ENCODE measurements around the gene EHBP1. TPM values are rescaled to one million over a fixed set of nuclear protein-coding genes. Genes with fewer than 3 reads are reported as not detected.

EHBP1 gene
- total and polyA plus RNA-seq, 4 experiments from 2014 or later, result 9.2 to 31.9 (median 21.0) TPM

GRCh38 chr2:62826953-62827675 lies 121.6 kb downstream of the EHBP1 start:
- Histone ChIP-seq H3K36me3 (ENCODE audit: insufficient read depth, low read length) (no peaks in the 10 kb centered on the region), H3K4me1 (ENCODE audit: insufficient read depth, low read length) (no peaks in the 10 kb centered on the region), H3K4me3 (ENCODE audit: low read length in 2 of 2) (no peak overlapping the region), H3K27ac (ENCODE audit: low read depth, low read length) (no peak overlapping the region), H3K27me3 (ENCODE audit: insufficient read depth, low read length) (no peaks in the 10 kb centered on the region), H3K9me3 (ENCODE audit: control insufficient read depth in 1 of 2, low read length in 2 of 2) (no peaks in the 10 kb centered on the region)
- Mint-ChIP-seq H3K9me3 (peaks cover 0 to 7% (median 0%) of the 10 kb centered on the region in 8 donors), H3K36me3 (peaks cover 33 to 52% of the 10 kb centered on the region in 2 donors), H3K4me1 (no peaks in the 10 kb centered on the region), H3K27me3 (no peaks in the 10 kb centered on the region), H3K27ac (peak overlapping the region in 1 of 7 donors; percentile 9), H3K4me3 (no peak overlapping the region)
- intact Hi-C loops (cut with micrococcal nuclease), result no loop called here
- DNase-seq, result no peak
- POLR2A ChIA-PET (ENCODE audit: partially characterized antibody), result interaction anchor here (0.6 kb wide), 1 partner anchor 110 kb away, joined by 4 read pairs; no protein-coding TSS in a partner anchor
- CTCF ChIA-PET (ENCODE audit: partially characterized antibody), result no interaction called here

DNA sequence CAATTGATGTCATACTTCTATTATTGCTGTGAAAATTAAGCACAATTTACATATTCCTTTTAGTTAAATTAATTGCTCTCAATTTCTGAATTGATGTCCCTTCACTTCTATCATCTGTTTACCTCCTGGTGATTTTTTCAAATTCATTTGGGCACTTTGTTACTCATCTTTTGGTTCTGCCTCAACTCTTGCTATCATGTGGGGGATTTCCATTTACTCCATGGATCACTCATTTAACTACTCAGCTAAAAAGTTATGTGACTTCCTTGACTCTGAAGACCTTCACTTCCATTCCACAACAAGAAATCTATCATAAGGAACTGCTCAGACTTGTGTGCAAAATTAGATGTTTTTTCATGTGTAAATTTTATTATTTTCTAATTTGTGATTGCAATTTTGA lies 126.2 kb downstream of the EHBP1 start:
- Histone ChIP-seq H3K27me3 (ENCODE audit: insufficient read depth, low read length) (no peaks in the 10 kb centered on the region), H3K36me3 (ENCODE audit: insufficient read depth, low read length) (no peaks in the 10 kb centered on the region), H3K4me3 (ENCODE audit: low read length in 2 of 2) (no peak overlapping the region), H3K27ac (ENCODE audit: low read depth, low read length) (no peak overlapping the region), H3K4me1 (ENCODE audit: insufficient read depth, low read length) (no peaks in the 10 kb centered on the region), H3K9me3 (ENCODE audit: control insufficient read depth in 1 of 2, low read length in 2 of 2) (no peaks in the 10 kb centered on the region)
- peaks cover 46 to 65% of the 10 kb centered on the region in 2 donors for H3K36me3 Mint-ChIP-seq
- no peak for DNase-seq
- intact Hi-C loops (cut with micrococcal nuclease), result no loop called here
- no peaks in the 10 kb centered on the region for H3K4me1 Mint-ChIP-seq
- no peak overlapping the region for H3K4me3 Mint-ChIP-seq
- ChIA-PET CTCF (ENCODE audit: partially characterized antibody) (no interaction called here), POLR2A (ENCODE audit: partially characterized antibody) (no interaction called here)
- H3K27ac Mint-ChIP-seq, result no peak overlapping the region
- H3K9me3 Mint-ChIP-seq, result peaks cover 0 to 5% (median under 1%) of the 10 kb centered on the region in 8 donors
- no peaks in the 10 kb centered on the region for H3K27me3 Mint-ChIP-seq

- no peaks in the 10 kb centered on the region for H3K27me3 Mint-ChIP-seq
- H3K4me1 Mint-ChIP-seq, result no peaks in the 10 kb centered on the region
- intact Hi-C loops (cut with micrococcal nuclease), result no loop called here
- POLR2A ChIA-PET (ENCODE audit: partially characterized antibody), result no interaction called here
- H3K4me3 ChIP-seq (ENCODE audit: low read length in 2 of 2), result no peak overlapping the region
- H3K27me3 ChIP-seq (ENCODE audit: insufficient read depth, low read length), result no peaks in the 10 kb centered on the region
- no peak overlapping the region for H3K4me3 Mint-ChIP-seq
- H3K9me3 ChIP-seq (ENCODE audit: control insufficient read depth in 1 of 2, low read length in 2 of 2), result no peaks in the 10 kb centered on the region
- no peak overlapping the region for H3K27ac Mint-ChIP-seq
- CTCF ChIA-PET (ENCODE audit: partially characterized antibody), result interaction anchor here (0.7 to 1.7 kb wide), 2 partner anchors 11 to 287 kb away, joined by 3 to 4 read pairs; no protein-coding TSS in a partner anchor
- H3K27ac ChIP-seq (ENCODE audit: low read depth, low read length), result no peak overlapping the region
- H3K36me3 Mint-ChIP-seq, result peaks cover 19 to 23% of the 10 kb centered on the region in 2 donors
- DNase-seq, result no peak
- H3K9me3 Mint-ChIP-seq, result peaks cover 2 to 29% (median 8%) of the 10 kb centered on the region in 8 donors
- no peaks in the 10 kb centered on the region for H3K36me3 ChIP-seq (ENCODE audit: insufficient read depth, low read length)
- no peaks in the 10 kb centered on the region for H3K4me1 ChIP-seq (ENCODE audit: insufficient read depth, low read length)
Measured at GRCh38 chr2:62844311-62845090, 139.0 kb downstream of the EHBP1 start.

- DNase-seq, result no peak
- no peak overlapping the region for H3K4me3 ChIP-seq (ENCODE audit: low read length in 2 of 2)
- no peaks in the 10 kb centered on the region for H3K4me1 Mint-ChIP-seq
- H3K36me3 ChIP-seq (ENCODE audit: insufficient read depth, low read length), result no peaks in the 10 kb centered on the region
- H3K27ac ChIP-seq (ENCODE audit: low read depth, low read length), result no peak overlapping the region
- intact Hi-C loops (cut with micrococcal nuclease), result no loop called here
- POLR2A ChIA-PET (ENCODE audit: partially characterized antibody), result no interaction called here
- H3K9me3 Mint-ChIP-seq, result peaks cover 2 to 27% (median 8%) of the 10 kb centered on the region in 8 donors
- peaks cover 19 to 23% of the 10 kb centered on the region in 2 donors for H3K36me3 Mint-ChIP-seq
- no peaks in the 10 kb centered on the region for H3K27me3 Mint-ChIP-seq
- H3K27ac Mint-ChIP-seq, result no peak overlapping the region
- CTCF ChIA-PET (ENCODE audit: partially characterized antibody), result interaction anchor here (0.7 to 1.7 kb wide), 2 partner anchors 10 to 287 kb away, joined by 3 to 4 read pairs; no protein-coding TSS in a partner anchor
- no peak overlapping the region for H3K4me3 Mint-ChIP-seq
- H3K4me1 ChIP-seq (ENCODE audit: insufficient read depth, low read length), result no peaks in the 10 kb centered on the region
- H3K27me3 ChIP-seq (ENCODE audit: insufficient read depth, low read length), result no peaks in the 10 kb centered on the region
- no peaks in the 10 kb centered on the region for H3K9me3 ChIP-seq (ENCODE audit: control insufficient read depth in 1 of 2, low read length in 2 of 2)
Measured at GRCh38 chr2:62845256-62845655, 139.7 kb downstream of the EHBP1 start.

DNA sequence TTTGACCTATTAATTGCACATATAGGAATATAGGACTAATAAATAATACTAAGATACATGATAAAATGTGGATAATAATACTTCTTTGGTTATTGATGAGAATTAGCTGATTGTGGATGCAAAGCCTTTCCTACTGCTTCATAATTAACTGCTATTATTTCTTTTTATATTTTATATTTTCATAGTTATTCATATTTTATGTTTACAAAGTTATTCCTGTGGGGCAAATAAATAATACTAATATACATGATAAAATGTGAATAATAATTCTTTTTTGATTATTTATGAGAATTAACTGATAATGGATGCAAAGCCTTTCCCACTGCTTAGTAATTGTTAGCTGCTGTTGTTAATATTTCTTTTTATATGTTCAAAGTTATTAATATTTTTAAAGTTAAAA lies 146.7 kb downstream of the EHBP1 start:
- H3K27ac Mint-ChIP-seq, result no peak overlapping the region
- Histone ChIP-seq H3K27ac (ENCODE audit: low read depth, low read length) (no peak overlapping the region), H3K4me1 (ENCODE audit: insufficient read depth, low read length) (no peaks in the 10 kb centered on the region), H3K9me3 (ENCODE audit: control insufficient read depth in 1 of 2, low read length in 2 of 2) (no peaks in the 10 kb centered on the region), H3K36me3 (ENCODE audit: insufficient read depth, low read length) (no peaks in the 10 kb centered on the region), H3K27me3 (ENCODE audit: insufficient read depth, low read length) (no peaks in the 10 kb centered on the region), H3K4me3 (ENCODE audit: low read length in 2 of 2) (no peak overlapping the region)
- intact Hi-C loops (cut with micrococcal nuclease), result no loop called here
- POLR2A ChIA-PET (ENCODE audit: partially characterized antibody), result no interaction called here
- H3K27me3 Mint-ChIP-seq, result no peaks in the 10 kb centered on the region
- DNase-seq, result no peak
- H3K4me3 Mint-ChIP-seq, result no peak overlapping the region
- H3K9me3 Mint-ChIP-seq, result peaks cover 0 to 3% (median 0%) of the 10 kb centered on the region in 8 donors
- H3K4me1 Mint-ChIP-seq, result no peaks in the 10 kb centered on the region
- H3K36me3 Mint-ChIP-seq, result peaks cover 13 to 25% of the 10 kb centered on the region in 2 donors
- CTCF ChIA-PET (ENCODE audit: partially characterized antibody), result no interaction called here

GRCh38 chr2:62854600-62855514 lies 149.3 kb downstream of the EHBP1 start:
- no peak overlapping the region for H3K27ac ChIP-seq (ENCODE audit: low read depth, low read length)
- no peaks in the 10 kb centered on the region for H3K27me3 ChIP-seq (ENCODE audit: insufficient read depth, low read length)
- H3K4me3 ChIP-seq (ENCODE audit: low read length in 2 of 2), result no peak overlapping the region
- no peak for DNase-seq
- no peaks in the 10 kb centered on the region for H3K9me3 ChIP-seq (ENCODE audit: control insufficient read depth in 1 of 2, low read length in 2 of 2)
- POLR2A ChIA-PET (ENCODE audit: partially characterized antibody), result no interaction called here
- no peaks in the 10 kb centered on the region for H3K36me3 ChIP-seq (ENCODE audit: insufficient read depth, low read length)
- CTCF ChIA-PET (ENCODE audit: partially characterized antibody), result interaction anchor here (1.1 kb wide), 1 partner anchor 9 kb away, joined by 4 read pairs; no protein-coding TSS in a partner anchor
- no peak overlapping the region for H3K4me3 Mint-ChIP-seq
- no peaks in the 10 kb centered on the region for H3K4me1 ChIP-seq (ENCODE audit: insufficient read depth, low read length)
- H3K9me3 Mint-ChIP-seq, result no peaks in the 10 kb centered on the region
- no peak overlapping the region for H3K27ac Mint-ChIP-seq
- intact Hi-C loops (cut with micrococcal nuclease), result no loop called here
- no peaks in the 10 kb centered on the region for H3K27me3 Mint-ChIP-seq
- peaks cover 15 to 28% of the 10 kb centered on the region in 2 donors for H3K36me3 Mint-ChIP-seq
- no peaks in the 10 kb centered on the region for H3K4me1 Mint-ChIP-seq
